ENCODE data around the gene PDIK1L.
A peak's percentile ranks its signal among the peaks of the same experiment; 100 is the strongest.

The PDIK1L gene

DNA sequence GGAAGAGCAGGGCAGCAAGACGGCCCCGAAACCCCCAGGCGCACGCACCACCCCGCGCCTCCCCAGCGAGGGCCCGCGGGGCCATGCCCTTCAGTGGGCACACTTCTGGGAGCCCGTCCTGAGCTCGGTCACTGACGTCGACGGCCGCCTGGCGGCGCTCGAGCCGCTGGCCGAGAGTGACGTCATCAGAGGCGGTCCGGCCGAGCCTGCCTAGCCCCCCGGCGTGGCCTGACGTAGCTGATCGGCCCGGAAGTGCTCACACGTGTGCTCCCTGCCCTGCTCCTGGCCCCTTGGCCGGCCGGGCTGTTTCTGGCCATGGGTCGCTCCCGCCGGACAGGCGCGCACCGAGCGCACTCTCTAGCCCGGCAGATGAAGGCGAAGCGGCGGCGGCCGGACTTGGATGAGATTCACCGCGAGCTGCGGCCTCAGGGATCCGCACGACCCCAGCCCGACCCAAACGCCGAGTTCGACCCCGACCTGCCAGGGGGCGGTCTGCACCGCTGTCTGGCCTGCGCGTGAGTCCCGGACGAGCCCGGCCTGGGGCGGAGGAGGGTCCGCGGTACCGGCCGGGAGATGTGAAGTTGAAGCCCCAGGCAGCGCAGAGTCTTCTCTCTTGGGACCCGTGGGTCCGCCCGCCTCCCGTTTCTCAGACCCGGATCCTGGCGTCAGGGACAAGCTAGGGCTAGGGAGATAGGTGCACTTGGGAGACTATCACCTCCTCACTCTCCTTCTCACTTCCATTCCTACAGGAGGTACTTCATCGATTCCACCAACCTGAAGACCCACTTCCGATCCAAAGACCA is 58.2 kb downstream of the PDIK1L start, which contains the start of gene ZNF593:
Gene ZNF593, plus strand, starts transcription at position 240 of the 803 bp plus-strand sequence. Its CDS starts 76 bp downstream, at position 316.
- peak within 1 kb of the TSS; percentile 66 to 95 for H3K4ac ChIP-seq (ENCODE audit: low read depth in 1 of 2, low read length in 2 of 2)
- H3K4me2 ChIP-seq (ENCODE audit: low read length, poor library complexity, severe bottlenecking), result peak within 1 kb of the TSS; percentile 88
- peaks cover 0 to 15% of the 10 kb centered on the region in 2 experiments for H3K27me3 ChIP-seq (ENCODE audit: control insufficient read depth in 1 of 2, insufficient read depth in 1 of 2, low read length in 2 of 2)
- peaks cover 16% of the 10 kb centered on the region for H3K4me1 ChIP-seq (ENCODE audit: control insufficient read depth, insufficient read depth, low read depth, low read length)
- H3K9ac ChIP-seq (ENCODE audit: low read length), result peak within 1 kb of the TSS; percentile 95
- peak within 1 kb of the TSS; percentile 84 for H4K8ac ChIP-seq (ENCODE audit: low read length)
- H2BK5ac ChIP-seq (ENCODE audit: low read depth, low read length, poor library complexity, severe bottlenecking), result peak within 1 kb of the TSS; percentile 14
- peak within 1 kb of the TSS; percentile 11 to 57 for H2BK12ac ChIP-seq (ENCODE audit: low read length in 2 of 2)
- peak; percentile 92 for DNase-seq
- peak within 1 kb of the TSS; percentile 80 to 89 for H3K18ac ChIP-seq (ENCODE audit: low read depth in 1 of 2, low read length in 2 of 2)
- H3K4me3 ChIP-seq (ENCODE audit: insufficient read depth in 1 of 2, low read depth in 1 of 2, low read length in 2 of 2), result peak within 1 kb of the TSS; percentile 89
- peak within 1 kb of the TSS; percentile 76 for H2BK120ac ChIP-seq (ENCODE audit: low read depth, low read length)
- peaks cover 20% of the 10 kb centered on the region for H3K79me1 ChIP-seq (replicated peaks; ENCODE audit: low read length, poor library complexity, severe bottlenecking)
- no peak within 1 kb of the TSS for H3K23ac ChIP-seq (ENCODE audit: low read length in 2 of 2)
- peak within 1 kb of the TSS; percentile 72 for H4K91ac ChIP-seq (ENCODE audit: low read length)
- H3K9me3 ChIP-seq (ENCODE audit: control insufficient read depth, low read length), result no peaks in the 10 kb centered on the region
- under 1% methylated on average over 67 of the region's 76 CpGs for whole genome bisulfite sequencing
- peaks cover 9 to 10% of the 10 kb centered on the region in 2 experiments for H3K36me3 ChIP-seq (ENCODE audit: control insufficient read depth in 1 of 2, insufficient read depth in 2 of 2, low read depth in 1 of 2, low read length in 2 of 2)
- no peak within 1 kb of the TSS for H3K27ac ChIP-seq (ENCODE audit: low read length, poor library complexity, severe bottlenecking)
- peak within 1 kb of the TSS; percentile 94 for H2AFZ ChIP-seq (ENCODE audit: low read depth, low read length)
- H3K14ac ChIP-seq (ENCODE audit: low read length in 2 of 2), result peak within 1 kb of the TSS; percentile 26 to 87
- H2BK15ac ChIP-seq (ENCODE audit: low read depth, poor library complexity, severe bottlenecking), result peak within 1 kb of the TSS; percentile 95
- H2AK5ac ChIP-seq (ENCODE audit: low read length, severe bottlenecking), result no peak within 1 kb of the TSS

DNA sequence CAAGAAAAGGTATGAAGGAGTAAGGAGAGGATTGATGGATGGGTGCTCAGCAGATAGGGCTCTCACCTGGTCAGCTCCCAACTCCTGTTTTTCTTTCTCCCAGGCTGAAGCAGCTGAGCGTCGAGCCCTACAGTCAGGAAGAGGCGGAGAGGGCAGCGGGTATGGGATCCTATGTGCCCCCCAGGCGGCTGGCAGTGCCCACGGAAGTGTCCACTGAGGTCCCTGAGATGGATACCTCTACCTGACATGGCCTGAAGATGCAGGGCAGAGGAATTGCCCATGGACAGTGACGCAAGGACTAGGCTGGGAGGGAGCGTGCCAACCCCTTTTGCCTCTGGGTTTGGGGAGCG is 58.8 kb downstream of the PDIK1L start:
- Histone ChIP-seq H2BK12ac (ENCODE audit: low read length in 2 of 2) (peak overlapping the region in 1 of 2 experiments; percentile 15), H3K4me3 (ENCODE audit: insufficient read depth in 1 of 2, low read depth in 1 of 2, low read length in 2 of 2) (peak overlapping the region; percentile 89), H4K91ac (ENCODE audit: low read length) (no peak overlapping the region), H3K27ac (ENCODE audit: low read length, poor library complexity, severe bottlenecking) (no peak overlapping the region), H3K4me2 (ENCODE audit: low read length, poor library complexity, severe bottlenecking) (peak overlapping the region; percentile 88), H3K9me3 (ENCODE audit: control insufficient read depth, low read length) (no peaks in the 10 kb centered on the region), H2BK5ac (ENCODE audit: low read depth, low read length, poor library complexity, severe bottlenecking) (no peak overlapping the region), H3K79me1 (replicated peaks; ENCODE audit: low read length, poor library complexity, severe bottlenecking) (peaks cover 20% of the 10 kb centered on the region), H3K14ac (ENCODE audit: low read length in 2 of 2) (no peak overlapping the region), H3K27me3 (ENCODE audit: control insufficient read depth in 1 of 2, insufficient read depth in 1 of 2, low read length in 2 of 2) (peaks cover 0 to 11% of the 10 kb centered on the region in 2 experiments), H2AK5ac (ENCODE audit: low read length, severe bottlenecking) (no peak overlapping the region), H4K8ac (ENCODE audit: low read length) (no peak overlapping the region), H2BK120ac (ENCODE audit: low read depth, low read length) (no peak overlapping the region), H3K36me3 (ENCODE audit: control insufficient read depth in 1 of 2, insufficient read depth in 2 of 2, low read depth in 1 of 2, low read length in 2 of 2) (peaks cover 9 to 10% of the 10 kb centered on the region in 2 experiments), H3K9ac (ENCODE audit: low read length) (peak overlapping the region; percentile 95), H2AFZ (ENCODE audit: low read depth, low read length) (peak overlapping the region; percentile 94), H3K4me1 (ENCODE audit: control insufficient read depth, insufficient read depth, low read depth, low read length) (peaks cover 16% of the 10 kb centered on the region), H3K23ac (ENCODE audit: low read length in 2 of 2) (no peak overlapping the region), H3K18ac (ENCODE audit: low read depth in 1 of 2, low read length in 2 of 2) (no peak overlapping the region), H2BK15ac (ENCODE audit: low read depth, poor library complexity, severe bottlenecking) (no peak overlapping the region), H3K4ac (ENCODE audit: low read depth in 1 of 2, low read length in 2 of 2) (peak overlapping the region in 1 of 2 experiments; percentile 95)
- 89% methylated on average over 9 of the region's 9 CpGs for WGBS
- no peak for DNase-seq

DNA sequence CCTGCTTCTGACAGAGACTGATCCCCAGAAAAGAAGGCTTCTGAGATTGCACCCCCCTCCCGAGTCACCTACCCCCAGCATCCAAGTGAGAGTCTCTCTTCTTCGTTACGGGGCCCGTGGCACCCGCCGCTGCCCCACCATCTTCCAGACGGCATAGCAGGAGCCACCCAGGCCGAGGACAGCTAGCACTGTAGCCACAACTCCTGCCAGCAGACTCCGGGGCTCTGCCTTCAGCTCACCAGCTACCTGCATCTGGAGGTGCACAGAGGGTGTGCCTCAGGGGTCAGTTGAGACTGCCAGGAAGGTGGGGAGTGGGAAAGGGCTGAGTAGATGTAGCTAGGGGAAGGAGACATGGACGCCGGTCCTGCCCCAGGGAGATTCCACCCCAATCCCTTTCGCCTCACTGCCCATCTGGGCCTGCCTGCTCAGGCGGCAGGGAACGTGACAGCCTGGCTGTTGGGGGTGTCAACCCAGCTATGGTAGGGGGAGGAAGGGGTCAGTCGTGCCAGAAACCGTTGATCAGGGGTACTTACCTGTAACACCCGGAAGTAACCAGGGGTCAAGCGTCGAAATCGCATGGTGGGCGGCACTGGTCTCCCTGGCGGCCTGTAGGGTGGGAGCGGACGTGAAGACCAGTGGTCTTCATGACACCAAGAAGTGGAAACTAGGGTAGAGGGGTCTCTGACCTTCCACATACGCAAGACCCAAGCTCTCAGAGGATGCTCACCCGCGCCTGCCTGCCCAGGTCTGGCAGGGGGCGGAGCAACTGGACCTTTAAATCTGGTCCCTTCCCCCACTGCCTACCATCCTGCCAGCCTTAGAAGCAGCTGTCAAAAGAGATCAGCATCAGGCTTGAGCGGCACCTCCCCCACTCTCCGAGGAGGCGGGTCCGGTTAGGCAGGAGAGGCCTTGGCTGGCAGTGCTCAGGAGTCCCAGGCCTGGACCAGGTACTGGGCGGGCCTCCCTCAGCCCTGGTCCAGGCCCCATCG is 59.8 kb downstream of the PDIK1L start, which contains the start of gene ZNF593OS:
Gene ZNF593OS, minus strand, starts transcription at position 749 of the 989 bp plus-strand sequence. Its CDS starts 171 bp downstream, at position 578.
- H2BK5ac ChIP-seq (ENCODE audit: low read depth, low read length, poor library complexity, severe bottlenecking), result no peak within 1 kb of the TSS
- peak within 1 kb of the TSS; percentile 95 for H3K9ac ChIP-seq (ENCODE audit: low read length)
- peaks cover 20% of the 10 kb centered on the region for H3K79me1 ChIP-seq (replicated peaks; ENCODE audit: low read length, poor library complexity, severe bottlenecking)
- H3K36me3 ChIP-seq (ENCODE audit: control insufficient read depth in 1 of 2, insufficient read depth in 2 of 2, low read depth in 1 of 2, low read length in 2 of 2), result peaks cover 9 to 10% of the 10 kb centered on the region in 2 experiments
- H3K4ac ChIP-seq (ENCODE audit: low read depth in 1 of 2, low read length in 2 of 2), result no peak within 1 kb of the TSS
- H2AFZ ChIP-seq (ENCODE audit: low read depth, low read length), result no peak within 1 kb of the TSS
- DNase-seq, result no peak
- H3K4me2 ChIP-seq (ENCODE audit: low read length, poor library complexity, severe bottlenecking), result peak within 1 kb of the TSS; percentile 88
- H2BK120ac ChIP-seq (ENCODE audit: low read depth, low read length), result no peak within 1 kb of the TSS
- no peaks in the 10 kb centered on the region for H3K9me3 ChIP-seq (ENCODE audit: control insufficient read depth, low read length)
- H3K27ac ChIP-seq (ENCODE audit: low read length, poor library complexity, severe bottlenecking), result no peak within 1 kb of the TSS
- H3K4me3 ChIP-seq (ENCODE audit: insufficient read depth in 1 of 2, low read depth in 1 of 2, low read length in 2 of 2), result peak within 1 kb of the TSS in 1 of 2 experiments; percentile 89
- H3K27me3 ChIP-seq (ENCODE audit: control insufficient read depth in 1 of 2, insufficient read depth in 1 of 2, low read length in 2 of 2), result peaks cover 0 to 4% of the 10 kb centered on the region in 2 experiments
- no peak within 1 kb of the TSS for H3K14ac ChIP-seq (ENCODE audit: low read length in 2 of 2)
- H3K4me1 ChIP-seq (ENCODE audit: control insufficient read depth, insufficient read depth, low read depth, low read length), result peaks cover 16% of the 10 kb centered on the region
- H4K91ac ChIP-seq (ENCODE audit: low read length), result no peak within 1 kb of the TSS
- no peak within 1 kb of the TSS for H3K23ac ChIP-seq (ENCODE audit: low read length in 2 of 2)
- WGBS, result 93% methylated on average over 34 of the region's 34 CpGs
- no peak within 1 kb of the TSS for H2BK15ac ChIP-seq (ENCODE audit: low read depth, poor library complexity, severe bottlenecking)
- H3K18ac ChIP-seq (ENCODE audit: low read depth in 1 of 2, low read length in 2 of 2), result no peak within 1 kb of the TSS
- H2BK12ac ChIP-seq (ENCODE audit: low read length in 2 of 2), result peak within 1 kb of the TSS in 1 of 2 experiments; percentile 15
- no peak within 1 kb of the TSS for H4K8ac ChIP-seq (ENCODE audit: low read length)
- H2AK5ac ChIP-seq (ENCODE audit: low read length, severe bottlenecking), result no peak within 1 kb of the TSS

Data from mesenchymal stem cell (in vitro differentiated cells and primary cell).